Upper lobe of left lung (tissue), 4 donors: Measurements from ENCODE around the gene JAZF1.

Experiments
- EP300 ChIP-seq, 4 donors: sonication (generic); formaldehyde crosslinking; IDR thresholded peaks; one replicate each; pipeline ENCODE4 v1.5.1; 2017; ENCODE audit warnings: antibody characterized with exemption in 4 of 4, control low read depth in 2 of 4
- POLR2A ChIP-seq, 4 donors: fragments of 450-650 bp; IDR thresholded peaks; one replicate each; pipeline ENCODE4 v1.5.1; 2016 to 2017; ENCODE audit warnings: antibody characterized with exemption in 4 of 4, mild to moderate bottlenecking in 2 of 4
- POLR2AphosphoS5 ChIP-seq, 2 donors: sonication (generic); formaldehyde crosslinking; IDR thresholded peaks; one replicate each; pipeline ENCODE4 v1.5.1; 2017; ENCODE audit warnings: antibody characterized with exemption in 2 of 2
- TF ChIP-seq, protein P1 (sequence below), 6 experiments: fragments of 450-650 bp in 4 of 6; fragments of 200-600 bp in 2 of 6; sonication (generic) in 2 of 6; IDR thresholded peaks; one replicate each; pipeline ENCODE4 v1.5.1; 2016 to 2019; ENCODE audit warnings: antibody characterized with exemption in 6 of 6

DNA sequence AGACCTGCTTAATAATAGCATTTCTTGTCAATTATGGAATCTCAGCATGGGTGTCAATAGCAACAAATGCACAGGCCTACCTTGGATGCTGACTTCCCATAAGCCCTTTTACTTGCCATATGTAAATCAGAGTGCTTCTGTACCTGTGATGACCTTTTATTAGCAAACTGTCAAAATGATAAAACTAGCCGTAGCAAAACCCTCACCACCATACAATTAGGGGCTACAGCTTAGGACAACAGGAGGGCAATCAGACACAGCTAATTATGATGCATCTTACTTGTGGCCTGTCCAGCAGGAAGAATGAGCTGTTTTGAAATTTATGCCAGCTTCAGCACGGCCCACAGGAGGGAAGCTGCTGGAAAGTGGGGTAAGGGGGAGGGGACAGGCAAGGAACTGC is 239.1 kb downstream of the JAZF1 start:
- TF ChIP-seq, protein P1, sequence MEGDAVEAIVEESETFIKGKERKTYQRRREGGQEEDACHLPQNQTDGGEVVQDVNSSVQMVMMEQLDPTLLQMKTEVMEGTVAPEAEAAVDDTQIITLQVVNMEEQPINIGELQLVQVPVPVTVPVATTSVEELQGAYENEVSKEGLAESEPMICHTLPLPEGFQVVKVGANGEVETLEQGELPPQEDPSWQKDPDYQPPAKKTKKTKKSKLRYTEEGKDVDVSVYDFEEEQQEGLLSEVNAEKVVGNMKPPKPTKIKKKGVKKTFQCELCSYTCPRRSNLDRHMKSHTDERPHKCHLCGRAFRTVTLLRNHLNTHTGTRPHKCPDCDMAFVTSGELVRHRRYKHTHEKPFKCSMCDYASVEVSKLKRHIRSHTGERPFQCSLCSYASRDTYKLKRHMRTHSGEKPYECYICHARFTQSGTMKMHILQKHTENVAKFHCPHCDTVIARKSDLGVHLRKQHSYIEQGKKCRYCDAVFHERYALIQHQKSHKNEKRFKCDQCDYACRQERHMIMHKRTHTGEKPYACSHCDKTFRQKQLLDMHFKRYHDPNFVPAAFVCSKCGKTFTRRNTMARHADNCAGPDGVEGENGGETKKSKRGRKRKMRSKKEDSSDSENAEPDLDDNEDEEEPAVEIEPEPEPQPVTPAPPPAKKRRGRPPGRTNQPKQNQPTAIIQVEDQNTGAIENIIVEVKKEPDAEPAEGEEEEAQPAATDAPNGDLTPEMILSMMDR (IDR thresholded peaks at IDR 0.05), result no peak
- TF ChIP-seq POLR2A (IDR thresholded peaks at IDR 0.05), result no peak
- no peak for TF ChIP-seq EP300 (IDR thresholded peaks at IDR 0.05)
- no peak for TF ChIP-seq POLR2AphosphoS5 (IDR thresholded peaks at IDR 0.05)
